ENCODE results near the gene ADGRG1. TPM values are rescaled to one million over a fixed set of nuclear protein-coding genes. Genes with fewer than 3 reads are reported as not detected.

ADGRG1 gene
- total RNA-seq, 1 experiment from 2014 or later: 13.1 TPM

DNA sequence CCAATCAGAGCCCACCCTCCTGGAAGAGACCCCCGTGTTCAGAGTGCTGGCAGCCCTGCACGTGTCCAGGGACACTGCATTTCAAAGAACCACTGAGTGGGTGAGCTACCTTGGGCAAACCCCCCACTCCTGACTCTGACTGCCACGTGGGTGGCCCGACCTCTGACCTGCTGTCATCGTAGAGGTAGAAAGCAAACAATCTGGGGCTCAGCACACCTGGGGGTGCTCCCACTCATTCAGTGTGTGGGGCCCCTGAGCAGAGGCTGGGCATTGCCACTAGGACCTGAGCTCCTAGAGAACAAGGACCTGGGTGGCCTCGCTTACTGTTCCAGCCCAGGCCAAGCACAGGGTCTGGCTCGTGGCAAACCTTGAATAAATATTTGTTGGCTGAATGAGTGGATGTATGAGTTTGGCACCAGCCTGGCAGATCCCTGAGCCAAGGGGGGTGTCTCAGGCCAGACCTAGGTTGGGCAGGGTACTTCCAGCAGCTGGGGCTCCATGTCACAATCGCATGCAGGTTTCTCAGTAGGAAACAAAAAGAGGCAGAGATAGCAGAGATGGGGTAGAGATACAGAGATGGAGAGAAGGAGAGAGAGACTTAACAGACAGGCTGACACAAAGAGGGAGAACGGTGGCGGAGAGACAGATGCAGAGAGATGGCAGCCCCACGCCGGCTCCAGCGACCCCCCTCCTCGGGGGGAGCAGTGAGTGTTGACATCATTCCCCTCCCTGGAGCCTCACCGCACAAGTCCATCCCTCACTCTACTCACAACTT is 60.7 kb downstream of the ADGRG1 start:
- no peak for ATAC-seq
- no peak overlapping the region for H3K27ac ChIP-seq (ENCODE audit: low read length)
- H3K9me3 ChIP-seq (ENCODE audit: control insufficient read depth, insufficient read depth, low read depth, low read length): no peaks in the 10 kb centered on the region
- intact Hi-C loops (cut with micrococcal nuclease; ENCODE audit: unreplicated experiment) (no loop called here), in situ Hi-C loops (cut with HindIII; ENCODE audit: low pct_unique_long_range_greater_than_20kb, low sequenced_read_pairs) (no loop called here)
- ChIA-PET POLR2A (no interaction called here), CTCF (no interaction called here)
- TF ChIP-seq POLR2AphosphoS5 (IDR thresholded peaks at IDR 0.05; ENCODE audit: low read depth, low read length) (no peak), TCF7L2 (IDR thresholded peaks at IDR 0.05; ENCODE audit: low read depth, low read length) (no peak), SIN3A (IDR thresholded peaks at IDR 0.05; ENCODE audit: borderline replicate concordance, insufficient read depth, low read depth, low read length) (no peak)
- TF ChIP-seq, protein P1, sequence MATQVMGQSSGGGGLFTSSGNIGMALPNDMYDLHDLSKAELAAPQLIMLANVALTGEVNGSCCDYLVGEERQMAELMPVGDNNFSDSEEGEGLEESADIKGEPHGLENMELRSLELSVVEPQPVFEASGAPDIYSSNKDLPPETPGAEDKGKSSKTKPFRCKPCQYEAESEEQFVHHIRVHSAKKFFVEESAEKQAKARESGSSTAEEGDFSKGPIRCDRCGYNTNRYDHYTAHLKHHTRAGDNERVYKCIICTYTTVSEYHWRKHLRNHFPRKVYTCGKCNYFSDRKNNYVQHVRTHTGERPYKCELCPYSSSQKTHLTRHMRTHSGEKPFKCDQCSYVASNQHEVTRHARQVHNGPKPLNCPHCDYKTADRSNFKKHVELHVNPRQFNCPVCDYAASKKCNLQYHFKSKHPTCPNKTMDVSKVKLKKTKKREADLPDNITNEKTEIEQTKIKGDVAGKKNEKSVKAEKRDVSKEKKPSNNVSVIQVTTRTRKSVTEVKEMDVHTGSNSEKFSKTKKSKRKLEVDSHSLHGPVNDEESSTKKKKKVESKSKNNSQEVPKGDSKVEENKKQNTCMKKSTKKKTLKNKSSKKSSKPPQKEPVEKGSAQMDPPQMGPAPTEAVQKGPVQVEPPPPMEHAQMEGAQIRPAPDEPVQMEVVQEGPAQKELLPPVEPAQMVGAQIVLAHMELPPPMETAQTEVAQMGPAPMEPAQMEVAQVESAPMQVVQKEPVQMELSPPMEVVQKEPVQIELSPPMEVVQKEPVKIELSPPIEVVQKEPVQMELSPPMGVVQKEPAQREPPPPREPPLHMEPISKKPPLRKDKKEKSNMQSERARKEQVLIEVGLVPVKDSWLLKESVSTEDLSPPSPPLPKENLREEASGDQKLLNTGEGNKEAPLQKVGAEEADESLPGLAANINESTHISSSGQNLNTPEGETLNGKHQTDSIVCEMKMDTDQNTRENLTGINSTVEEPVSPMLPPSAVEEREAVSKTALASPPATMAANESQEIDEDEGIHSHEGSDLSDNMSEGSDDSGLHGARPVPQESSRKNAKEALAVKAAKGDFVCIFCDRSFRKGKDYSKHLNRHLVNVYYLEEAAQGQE (IDR thresholded peaks at IDR 0.05; ENCODE audit: insufficient read depth in 1 of 2, low read depth in 2 of 2, low read length in 1 of 2): no peak
- TF ChIP-seq, protein P2, sequence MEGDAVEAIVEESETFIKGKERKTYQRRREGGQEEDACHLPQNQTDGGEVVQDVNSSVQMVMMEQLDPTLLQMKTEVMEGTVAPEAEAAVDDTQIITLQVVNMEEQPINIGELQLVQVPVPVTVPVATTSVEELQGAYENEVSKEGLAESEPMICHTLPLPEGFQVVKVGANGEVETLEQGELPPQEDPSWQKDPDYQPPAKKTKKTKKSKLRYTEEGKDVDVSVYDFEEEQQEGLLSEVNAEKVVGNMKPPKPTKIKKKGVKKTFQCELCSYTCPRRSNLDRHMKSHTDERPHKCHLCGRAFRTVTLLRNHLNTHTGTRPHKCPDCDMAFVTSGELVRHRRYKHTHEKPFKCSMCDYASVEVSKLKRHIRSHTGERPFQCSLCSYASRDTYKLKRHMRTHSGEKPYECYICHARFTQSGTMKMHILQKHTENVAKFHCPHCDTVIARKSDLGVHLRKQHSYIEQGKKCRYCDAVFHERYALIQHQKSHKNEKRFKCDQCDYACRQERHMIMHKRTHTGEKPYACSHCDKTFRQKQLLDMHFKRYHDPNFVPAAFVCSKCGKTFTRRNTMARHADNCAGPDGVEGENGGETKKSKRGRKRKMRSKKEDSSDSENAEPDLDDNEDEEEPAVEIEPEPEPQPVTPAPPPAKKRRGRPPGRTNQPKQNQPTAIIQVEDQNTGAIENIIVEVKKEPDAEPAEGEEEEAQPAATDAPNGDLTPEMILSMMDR (IDR thresholded peaks at IDR 0.05): no peak
- no peak for DNase-seq (ENCODE audit: low read depth, low spot score)
- no peaks in the 10 kb centered on the region for H3K27me3 ChIP-seq (ENCODE audit: control insufficient read depth, insufficient read depth, low read length)
- no TSS peak for BruUV-seq (replicated peaks)
- no peaks in the 10 kb centered on the region for H3K4me1 ChIP-seq (ENCODE audit: control insufficient read depth, insufficient read depth, low read length)
- H3K4me3 ChIP-seq (ENCODE audit: low read depth in 2 of 2, low read length in 2 of 2): no peak overlapping the region
- no peaks in the 10 kb centered on the region for H3K36me3 ChIP-seq (ENCODE audit: control insufficient read depth, insufficient read depth, low read length)

DNA sequence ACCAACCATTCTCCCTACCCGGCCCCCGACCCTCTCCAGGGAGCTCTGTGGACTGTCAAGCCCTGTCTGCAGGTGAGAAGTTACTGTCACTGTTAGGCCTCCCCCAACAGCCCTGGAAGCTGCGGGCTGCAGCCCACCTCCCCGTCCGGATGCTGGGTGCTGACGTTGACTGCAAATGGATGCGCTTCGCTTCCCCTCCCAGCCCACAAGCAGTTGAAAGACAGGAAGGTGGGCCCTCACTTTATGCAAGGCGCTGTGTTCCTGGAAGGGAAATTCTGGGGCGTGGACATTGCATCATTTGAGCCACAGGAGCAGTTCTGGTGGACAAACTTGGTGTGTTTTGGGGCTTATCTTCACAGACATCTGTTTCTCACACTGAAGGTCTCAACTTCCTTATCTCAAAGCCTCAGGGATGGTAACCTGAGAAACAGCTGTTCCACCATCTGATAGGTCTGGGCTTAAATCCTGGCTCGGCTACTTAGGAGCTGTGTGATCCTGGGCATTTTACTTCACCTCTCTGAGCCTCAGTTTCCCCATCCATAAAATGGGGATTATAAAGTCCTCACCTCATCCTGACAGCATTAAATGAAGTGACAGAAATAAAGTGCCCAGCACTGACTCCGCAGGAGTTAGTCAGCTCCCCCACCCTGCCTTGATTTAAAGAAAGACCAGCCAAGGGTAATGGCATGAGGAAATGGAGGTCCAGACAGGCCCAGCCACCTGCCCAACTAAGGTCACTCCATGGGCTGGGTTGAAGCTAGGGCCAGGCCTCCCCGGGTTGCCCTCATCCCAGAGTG is 61.5 kb downstream of the ADGRG1 start:
- ATAC-seq (no peak), DNase-seq (ENCODE audit: low read depth, low spot score) (no peak)
- H3K4me3 ChIP-seq (ENCODE audit: low read depth in 2 of 2, low read length in 2 of 2): no peak overlapping the region
- no peak for TF ChIP-seq POLR2AphosphoS5 (IDR thresholded peaks at IDR 0.05; ENCODE audit: low read depth, low read length)
- TF ChIP-seq, protein P1 (IDR thresholded peaks at IDR 0.05; ENCODE audit: insufficient read depth in 1 of 2, low read depth in 2 of 2, low read length in 1 of 2): no peak
- TF ChIP-seq TCF7L2 (IDR thresholded peaks at IDR 0.05; ENCODE audit: low read depth, low read length): no peak
- TF ChIP-seq, protein P2 (IDR thresholded peaks at IDR 0.05): no peak
- TF ChIP-seq SIN3A (IDR thresholded peaks at IDR 0.05; ENCODE audit: borderline replicate concordance, insufficient read depth, low read depth, low read length): no peak
- no peaks in the 10 kb centered on the region for H3K4me1 ChIP-seq (ENCODE audit: control insufficient read depth, insufficient read depth, low read length)
- H3K27me3 ChIP-seq (ENCODE audit: control insufficient read depth, insufficient read depth, low read length): no peaks in the 10 kb centered on the region
- no peak overlapping the region for H3K27ac ChIP-seq (ENCODE audit: low read length)
- intact Hi-C loops (cut with micrococcal nuclease; ENCODE audit: unreplicated experiment): no loop called here
- BruUV-seq (replicated peaks): no TSS peak
- in situ Hi-C loops (cut with HindIII; ENCODE audit: low pct_unique_long_range_greater_than_20kb, low sequenced_read_pairs): no loop called here
- CTCF ChIA-PET: no interaction called here
- no peaks in the 10 kb centered on the region for H3K9me3 ChIP-seq (ENCODE audit: control insufficient read depth, insufficient read depth, low read depth, low read length)
- POLR2A ChIA-PET: no interaction called here
- no peaks in the 10 kb centered on the region for H3K36me3 ChIP-seq (ENCODE audit: control insufficient read depth, insufficient read depth, low read length)
